GM12878 (cell line): ENCODE measurements around the gene GALE. TPM values are rescaled to one million over a fixed set of nuclear protein-coding genes. Genes with fewer than 3 reads are reported as not detected.

Source experiments
- FOXK2 ChIP-seq: fragments of 450-650 bp; IDR thresholded peaks from 2 replicates; pipeline ENCODE4 v1.6.1; 2017; ENCODE audit warnings: mild to moderate bottlenecking, moderate library complexity
- JUNB ChIP-seq: IDR thresholded peaks from 2 replicates; pipeline ENCODE4 v1.6.1; 2016; ENCODE audit warnings: antibody characterized with exemption, mild to moderate bottlenecking
- MXI1 ChIP-seq: fragments of 150-350 bp; IDR thresholded peaks from 2 replicates; pipeline ENCODE4 v1.6.1; 2011; ENCODE audit warnings: low read depth, mild to moderate bottlenecking, inconsistent platforms, low read length, improper control_type of control experiment
- NFYB ChIP-seq: IDR thresholded peaks from 2 replicates; pipeline ENCODE4 v1.6.1; 2011; ENCODE audit warnings: low read depth, mild to moderate bottlenecking, low read length, improper control_type of control experiment, moderate library complexity; ENCODE audit not compliant: insufficient read depth
- SIN3A ChIP-seq: IDR thresholded peaks from 2 replicates; pipeline ENCODE4 v1.6.1; 2012; ENCODE audit warnings: low read depth, low read length, improper control_type of control experiment
- SMC3 ChIP-seq: IDR thresholded peaks from 2 replicates; pipeline ENCODE4 v1.6.1; 2011; ENCODE audit warnings: low read length, improper control_type of control experiment, borderline replicate concordance
- STAT3 ChIP-seq: IDR thresholded peaks from 2 replicates; pipeline ENCODE4 v1.6.1; 2011; ENCODE audit warnings: low read depth, low read length, improper control_type of control experiment
- WRNIP1 ChIP-seq: IDR thresholded peaks from 2 replicates; pipeline ENCODE4 v1.6.1; 2011; ENCODE audit warnings: low read depth, low read length, improper control_type of control experiment, borderline replicate concordance
- YY1 ChIP-seq: IDR thresholded peaks from 2 replicates; pipeline ENCODE4 v1.6.1; 2011; ENCODE audit warnings: low read depth, mild to moderate bottlenecking, low read length
- polyA plus RNA-seq, 11 experiments: library from polyadenylated mRNA; depleted of rRNA in 4 of 11; unstranded in 6 of 11; stranded (reverse) in 5 of 11; fragments of >200 nt; fragmentation: Nextera tagmentation in 4 of 11; fragmentation: Illumina TruSeq in 1 of 11; extraction: Ambion mirVana in 4 of 11; extraction: Trizol in 1 of 11; gene quantifications; 1 replicate in 1 of 11; 2 replicates in 10 of 11; pipeline versions ENCODE4 v1.2.1 to v1.2.3, GENCODE V29; 2011 to 2016; ENCODE audit warnings: inconsistent platforms in 2 of 11, missing spikeins in 2 of 11, low read depth in 1 of 11
- total RNA-seq, 4 experiments: library from RNA; depleted of rRNA in 3 of 4; stranded (reverse); fragments of >200 nt in 3 of 4; fragmentation: Illumina TruSeq in 1 of 4; extraction: Trizol in 1 of 4; gene quantifications; 2 replicates each; pipeline versions ENCODE4 v1.2.1 to v1.2.3, GENCODE V29; 2013 to 2021
- TF ChIP-seq, protein P1 (sequence below): fragments of 450-650 bp; IDR thresholded peaks from 2 replicates; pipeline ENCODE4 v1.6.1; 2017; ENCODE audit warnings: borderline replicate concordance
- TF ChIP-seq, protein P2 (sequence below): fragments of 450-650 bp; conservative IDR thresholded peaks from 2 replicates; pipeline ENCODE4 v1.6.1; 2017; ENCODE audit warnings: mild to moderate bottlenecking, moderate library complexity
- TF ChIP-seq, protein P3 (sequence below): IDR thresholded peaks from 2 replicates; pipeline ENCODE4 v1.6.1; 2012; ENCODE audit warnings: low read depth, low read length, improper control_type of control experiment
- TF ChIP-seq, protein P4 (sequence below), 3 experiments: IDR thresholded peaks in 2 of 3; conservative IDR thresholded peaks in 1 of 3; 2 replicates each; pipeline ENCODE4 v1.5.1; 2011; ENCODE audit warnings: low read depth in 3 of 3, low read length in 3 of 3, mild to moderate bottlenecking in 3 of 3, control low read depth in 2 of 3, moderate library complexity in 2 of 3, inconsistent platforms in 1 of 3, mixed read lengths in 1 of 3; ENCODE audit not compliant: control insufficient read depth in 2 of 3, insufficient read depth in 1 of 3; ENCODE audit errors: extremely low read depth in 1 of 3

GALE gene
- total and polyA plus RNA-seq, 10 of the 15 experiments (the other 5 are each of a cell fraction or from before 2014, with no cell fraction given): 4.2 to 93.7 (median 40.4) TPM

DNA sequence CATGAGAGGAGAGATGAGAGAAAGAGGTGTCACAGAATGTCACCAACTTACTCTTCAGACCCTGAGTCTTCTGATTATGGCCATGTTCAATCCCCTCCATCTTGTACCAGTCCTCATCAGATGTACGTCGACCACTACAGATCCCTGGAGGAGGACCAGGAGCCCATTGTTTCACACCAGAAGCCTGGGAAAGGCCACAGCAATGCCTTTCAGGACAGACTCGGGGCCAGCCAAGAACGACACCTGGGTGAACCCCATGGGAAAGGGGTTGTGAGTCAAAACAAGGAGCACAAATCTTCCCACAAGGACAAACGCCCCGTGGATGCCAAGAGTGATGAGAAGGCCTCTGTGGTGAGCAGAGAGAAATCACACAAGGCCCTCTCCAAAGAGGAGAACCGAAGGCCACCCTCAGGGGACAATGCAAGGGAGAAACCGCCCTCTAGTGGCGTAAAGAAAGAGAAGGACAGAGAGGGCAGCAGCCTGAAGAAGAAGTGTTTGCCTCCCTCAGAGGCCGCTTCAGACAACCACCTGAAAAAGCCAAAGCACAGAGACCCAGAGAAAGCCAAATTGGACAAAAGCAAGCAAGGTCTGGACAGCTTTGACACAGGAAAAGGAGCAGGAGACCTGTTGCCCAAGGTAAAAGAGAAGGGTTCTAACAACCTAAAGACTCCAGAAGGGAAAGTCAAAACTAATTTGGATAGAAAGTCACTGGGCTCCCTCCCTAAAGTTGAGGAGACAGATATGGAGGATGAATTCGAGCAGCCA, 49.3 kb downstream of the GALE start (continued):
- TF ChIP-seq YY1 (peak; percentile 48; the same call in 1 of the 2 replicates), MXI1 (no peak), WRNIP1 (no peak), NFYB (no peak), FOXK2 (no peak), JUNB (no peak), SMC3 (peak; percentile 77; the same call in 1 of the 2 replicates), SIN3A (no peak), STAT3 (no peak)
- TF ChIP-seq, protein P1, sequence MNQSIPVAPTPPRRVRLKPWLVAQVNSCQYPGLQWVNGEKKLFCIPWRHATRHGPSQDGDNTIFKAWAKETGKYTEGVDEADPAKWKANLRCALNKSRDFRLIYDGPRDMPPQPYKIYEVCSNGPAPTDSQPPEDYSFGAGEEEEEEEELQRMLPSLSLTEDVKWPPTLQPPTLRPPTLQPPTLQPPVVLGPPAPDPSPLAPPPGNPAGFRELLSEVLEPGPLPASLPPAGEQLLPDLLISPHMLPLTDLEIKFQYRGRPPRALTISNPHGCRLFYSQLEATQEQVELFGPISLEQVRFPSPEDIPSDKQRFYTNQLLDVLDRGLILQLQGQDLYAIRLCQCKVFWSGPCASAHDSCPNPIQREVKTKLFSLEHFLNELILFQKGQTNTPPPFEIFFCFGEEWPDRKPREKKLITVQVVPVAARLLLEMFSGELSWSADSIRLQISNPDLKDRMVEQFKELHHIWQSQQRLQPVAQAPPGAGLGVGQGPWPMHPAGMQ: no peak
- TF ChIP-seq, protein P2, sequence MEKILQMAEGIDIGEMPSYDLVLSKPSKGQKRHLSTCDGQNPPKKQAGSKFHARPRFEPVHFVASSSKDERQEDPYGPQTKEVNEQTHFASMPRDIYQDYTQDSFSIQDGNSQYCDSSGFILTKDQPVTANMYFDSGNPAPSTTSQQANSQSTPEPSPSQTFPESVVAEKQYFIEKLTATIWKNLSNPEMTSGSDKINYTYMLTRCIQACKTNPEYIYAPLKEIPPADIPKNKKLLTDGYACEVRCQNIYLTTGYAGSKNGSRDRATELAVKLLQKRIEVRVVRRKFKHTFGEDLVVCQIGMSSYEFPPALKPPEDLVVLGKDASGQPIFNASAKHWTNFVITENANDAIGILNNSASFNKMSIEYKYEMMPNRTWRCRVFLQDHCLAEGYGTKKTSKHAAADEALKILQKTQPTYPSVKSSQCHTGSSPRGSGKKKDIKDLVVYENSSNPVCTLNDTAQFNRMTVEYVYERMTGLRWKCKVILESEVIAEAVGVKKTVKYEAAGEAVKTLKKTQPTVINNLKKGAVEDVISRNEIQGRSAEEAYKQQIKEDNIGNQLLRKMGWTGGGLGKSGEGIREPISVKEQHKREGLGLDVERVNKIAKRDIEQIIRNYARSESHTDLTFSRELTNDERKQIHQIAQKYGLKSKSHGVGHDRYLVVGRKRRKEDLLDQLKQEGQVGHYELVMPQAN: no peak
- TF ChIP-seq, protein P3, sequence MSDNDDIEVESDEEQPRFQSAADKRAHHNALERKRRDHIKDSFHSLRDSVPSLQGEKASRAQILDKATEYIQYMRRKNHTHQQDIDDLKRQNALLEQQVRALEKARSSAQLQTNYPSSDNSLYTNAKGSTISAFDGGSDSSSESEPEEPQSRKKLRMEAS: no peak
- TF ChIP-seq, protein P4, sequence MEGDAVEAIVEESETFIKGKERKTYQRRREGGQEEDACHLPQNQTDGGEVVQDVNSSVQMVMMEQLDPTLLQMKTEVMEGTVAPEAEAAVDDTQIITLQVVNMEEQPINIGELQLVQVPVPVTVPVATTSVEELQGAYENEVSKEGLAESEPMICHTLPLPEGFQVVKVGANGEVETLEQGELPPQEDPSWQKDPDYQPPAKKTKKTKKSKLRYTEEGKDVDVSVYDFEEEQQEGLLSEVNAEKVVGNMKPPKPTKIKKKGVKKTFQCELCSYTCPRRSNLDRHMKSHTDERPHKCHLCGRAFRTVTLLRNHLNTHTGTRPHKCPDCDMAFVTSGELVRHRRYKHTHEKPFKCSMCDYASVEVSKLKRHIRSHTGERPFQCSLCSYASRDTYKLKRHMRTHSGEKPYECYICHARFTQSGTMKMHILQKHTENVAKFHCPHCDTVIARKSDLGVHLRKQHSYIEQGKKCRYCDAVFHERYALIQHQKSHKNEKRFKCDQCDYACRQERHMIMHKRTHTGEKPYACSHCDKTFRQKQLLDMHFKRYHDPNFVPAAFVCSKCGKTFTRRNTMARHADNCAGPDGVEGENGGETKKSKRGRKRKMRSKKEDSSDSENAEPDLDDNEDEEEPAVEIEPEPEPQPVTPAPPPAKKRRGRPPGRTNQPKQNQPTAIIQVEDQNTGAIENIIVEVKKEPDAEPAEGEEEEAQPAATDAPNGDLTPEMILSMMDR (IDR thresholded peaks at IDR 0.05 in 2 of 3, conservative IDR thresholded peaks at IDR 0.05 in 1 of 3; ENCODE audit: control insufficient read depth in 2 of 3, extremely low read depth in 1 of 3, insufficient read depth in 1 of 3, low read depth in 3 of 3, low read length in 3 of 3): peak; percentile 79 to 86 (median 84)
- TF ChIP-seq, all 136 proteins: peak for 5
